Measurements from ENCODE around the gene TRAF2.

DNA sequence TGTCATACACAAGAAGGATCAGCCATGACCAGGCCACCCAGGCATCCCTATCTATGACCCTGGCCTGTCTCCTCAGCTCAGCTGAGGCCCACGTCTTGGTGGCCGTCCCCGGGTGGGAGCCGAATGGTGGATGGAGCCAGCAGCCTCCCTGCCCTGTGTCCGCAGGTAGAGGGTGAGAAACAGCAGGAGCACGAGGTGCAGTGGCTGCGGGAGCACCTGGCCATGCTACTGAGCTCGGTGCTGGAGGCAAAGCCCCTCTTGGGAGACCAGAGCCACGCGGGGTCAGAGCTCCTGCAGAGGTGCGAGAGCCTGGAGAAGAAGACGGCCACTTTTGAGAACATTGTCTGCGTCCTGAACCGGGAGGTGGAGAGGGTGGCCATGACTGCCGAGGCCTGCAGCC is 33.8 kb downstream of the TRAF2 start:
- TF ChIP-seq POLR2AphosphoS5 (IDR thresholded peaks at IDR 0.05; ENCODE audit: low read depth, low read length) (no peak), POLR2A (IDR thresholded peaks at IDR 0.05; ENCODE audit: low read depth, low read length) (no peak)

Measured in GM12892 (cell line).